Measurements from ENCODE around the gene AP1M1.

DNA sequence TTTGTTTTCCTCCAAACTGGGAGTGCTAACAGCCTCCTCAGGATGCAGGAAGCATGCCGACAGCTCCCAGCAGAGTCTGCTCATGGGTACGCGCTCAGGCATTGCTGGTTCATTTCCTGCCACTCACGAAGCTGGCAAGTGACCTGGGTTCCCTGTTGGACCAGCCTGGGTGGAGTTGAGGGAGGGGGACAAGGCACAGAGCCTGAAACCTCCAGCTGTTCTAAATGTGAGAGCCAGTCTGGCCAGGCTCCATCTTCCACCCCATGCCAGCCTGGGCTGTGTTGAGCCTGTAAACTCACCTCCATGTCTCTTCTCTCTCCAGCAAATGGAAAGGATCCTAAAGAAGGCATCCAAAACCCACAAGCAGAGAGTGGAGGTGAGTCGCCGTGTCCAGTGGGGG lies 7.5 kb upstream of the AP1M1 start:
- no peak for TF ChIP-seq POLR2AphosphoS5 (IDR thresholded peaks at IDR 0.05; ENCODE audit: low read depth, low read length)
- no peak for TF ChIP-seq POLR2A (IDR thresholded peaks at IDR 0.05; ENCODE audit: low read depth, low read length)
- no peak for TF ChIP-seq TAF1 (IDR thresholded peaks at IDR 0.05; ENCODE audit: borderline replicate concordance, low read depth, low read length)

Data from GM12892 (cell line).